ENCODE results near the gene RPL19.
"Not testable (repeated sequence)": the region's sequence is repeated elsewhere in the genome, so short reads cannot be mapped to it uniquely, and the experiment has no call there.

The RPL19 gene

GRCh38 chr17:39225959-39226683, 26.0 kb downstream of the RPL19 start:
- DNase-seq = no peak

DNA sequence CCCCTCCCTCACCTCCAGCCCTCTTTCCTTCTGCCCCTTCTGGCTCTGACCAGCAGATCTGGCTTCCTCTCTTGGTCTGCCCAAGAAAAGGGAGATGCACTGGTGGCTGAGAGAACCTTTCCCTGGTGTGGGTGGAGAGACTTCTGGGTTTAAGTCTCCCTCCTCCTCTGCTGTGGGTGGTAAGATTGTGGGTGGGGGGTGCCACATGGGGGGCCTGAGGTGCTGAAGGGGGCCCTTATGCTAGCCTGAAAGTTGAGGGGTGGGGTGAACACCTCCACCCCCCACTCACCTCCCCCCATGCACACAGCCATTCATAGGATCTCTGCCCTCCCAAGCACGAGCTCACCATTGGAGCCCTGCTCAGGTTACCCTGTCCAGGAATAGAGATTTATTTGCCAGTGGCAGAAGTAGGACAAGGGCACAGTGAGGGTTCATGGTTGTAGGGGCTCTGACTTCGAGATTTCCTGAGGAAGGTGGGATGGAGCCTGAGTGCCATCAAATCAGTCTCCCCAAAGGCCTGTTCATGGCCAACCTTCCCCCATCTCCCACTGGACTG, 27.4 kb downstream of the RPL19 start:
- DNase-seq = no peak

DNA sequence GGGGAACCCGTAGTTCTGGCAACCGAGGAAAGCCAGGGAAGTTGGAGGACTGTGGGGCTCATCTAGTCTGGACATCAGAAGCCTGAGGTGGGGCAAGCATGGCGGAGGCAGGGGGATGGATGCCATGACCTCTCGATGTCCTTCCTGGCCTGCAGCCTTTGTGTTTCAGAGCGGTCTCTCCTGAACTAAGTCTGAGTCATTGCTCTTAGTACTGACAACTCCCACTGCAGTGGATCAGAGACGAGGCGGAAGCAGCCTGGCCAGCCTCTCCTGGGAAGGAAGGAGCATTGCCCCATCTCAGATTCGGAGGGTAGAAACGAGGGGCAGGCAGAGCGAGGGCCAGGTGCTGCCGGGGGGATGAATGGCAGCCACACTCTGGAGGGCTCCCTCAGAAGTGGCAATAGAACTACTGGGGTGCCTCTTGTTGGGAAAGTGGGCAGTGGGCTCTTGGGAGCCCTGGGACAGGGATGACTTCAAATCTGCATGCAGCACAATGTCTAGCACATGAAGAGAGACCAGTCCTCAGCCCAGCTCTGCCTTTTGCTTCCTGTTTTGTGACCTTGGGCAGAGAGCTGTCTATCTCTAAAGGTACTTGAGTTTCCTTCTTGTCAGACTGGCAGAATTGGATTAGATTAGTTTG, 29.3 kb downstream of the RPL19 start:
- no peak for DNase-seq

DNA sequence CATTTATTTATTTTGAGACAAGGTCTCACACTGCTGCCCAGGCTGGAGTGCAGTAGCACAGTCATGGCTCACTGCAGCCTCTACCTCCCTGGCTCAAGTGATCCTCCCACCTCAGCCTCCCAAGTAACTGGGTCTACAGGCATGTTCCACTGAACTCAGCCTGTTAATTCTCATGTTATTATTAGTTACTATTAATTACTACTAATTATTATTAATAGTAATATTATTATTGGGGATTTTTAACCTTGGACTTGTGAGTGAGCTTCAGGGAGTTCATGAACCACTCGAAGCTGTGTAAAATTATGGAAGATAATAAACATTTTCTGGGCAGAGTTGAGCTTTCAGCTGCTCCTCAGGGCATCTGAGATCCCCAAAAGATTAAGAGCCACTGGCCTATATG, 30.3 kb downstream of the RPL19 start:
- DNase-seq = no peak

DNA sequence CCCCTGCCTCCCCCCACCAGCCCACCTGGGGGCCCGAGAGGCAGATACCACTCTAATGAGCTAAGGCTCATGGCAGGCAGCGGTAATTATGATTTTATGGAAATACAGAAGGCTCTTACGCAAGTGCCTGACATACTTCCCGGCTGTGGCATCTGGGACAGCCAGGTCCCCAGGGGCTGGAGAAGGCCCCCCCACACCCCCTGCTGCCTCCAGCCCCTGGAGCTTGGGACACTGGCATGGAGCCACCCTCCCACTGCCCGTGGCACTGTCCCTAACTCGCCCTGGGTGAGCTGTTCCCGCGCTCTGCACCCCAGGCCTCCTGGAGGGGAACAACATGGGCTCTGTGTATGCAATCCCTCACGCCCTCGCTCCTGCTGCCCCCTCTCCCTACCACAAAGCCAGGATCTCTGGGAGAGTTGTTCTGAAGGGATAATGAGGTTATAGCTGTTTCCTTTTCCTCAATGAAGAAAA, 31.0 kb downstream of the RPL19 start:
- DNase-seq = no peak

- DNase-seq = no peak
Observed at GRCh38 chr17:39231591-39232551, 31.8 kb downstream of the RPL19 start.

GRCh38 chr17:39235555-39236449, 35.7 kb downstream of the RPL19 start:
- DNase-seq = no peak

- no peak for DNase-seq
Observed at GRCh38 chr17:39236450-39236927, 36.4 kb downstream of the RPL19 start.

GRCh38 chr17:39236981-39237441, 36.9 kb downstream of the RPL19 start:
- DNase-seq = no peak

DNA sequence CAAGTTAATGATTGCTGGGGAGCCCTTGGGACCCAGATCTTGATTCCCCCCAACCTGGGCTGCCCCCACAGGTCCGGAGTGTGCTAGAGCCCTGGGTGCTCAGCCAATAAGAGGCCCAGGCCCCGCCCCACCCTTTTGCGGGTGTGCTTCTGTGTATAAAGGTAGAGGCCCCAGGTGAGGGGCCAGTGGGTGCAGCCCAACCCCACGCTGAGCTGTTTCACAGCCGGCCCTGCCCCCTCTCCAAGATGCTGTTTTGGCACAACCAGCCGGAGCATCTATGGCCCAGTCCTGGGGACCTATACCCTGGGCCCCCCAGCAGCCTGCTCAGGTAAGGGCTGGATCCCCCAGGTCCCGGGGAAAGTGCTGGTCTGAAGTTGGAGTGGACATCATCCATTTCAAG, 37.5 kb downstream of the RPL19 start:
- DNase-seq = no peak

DNA sequence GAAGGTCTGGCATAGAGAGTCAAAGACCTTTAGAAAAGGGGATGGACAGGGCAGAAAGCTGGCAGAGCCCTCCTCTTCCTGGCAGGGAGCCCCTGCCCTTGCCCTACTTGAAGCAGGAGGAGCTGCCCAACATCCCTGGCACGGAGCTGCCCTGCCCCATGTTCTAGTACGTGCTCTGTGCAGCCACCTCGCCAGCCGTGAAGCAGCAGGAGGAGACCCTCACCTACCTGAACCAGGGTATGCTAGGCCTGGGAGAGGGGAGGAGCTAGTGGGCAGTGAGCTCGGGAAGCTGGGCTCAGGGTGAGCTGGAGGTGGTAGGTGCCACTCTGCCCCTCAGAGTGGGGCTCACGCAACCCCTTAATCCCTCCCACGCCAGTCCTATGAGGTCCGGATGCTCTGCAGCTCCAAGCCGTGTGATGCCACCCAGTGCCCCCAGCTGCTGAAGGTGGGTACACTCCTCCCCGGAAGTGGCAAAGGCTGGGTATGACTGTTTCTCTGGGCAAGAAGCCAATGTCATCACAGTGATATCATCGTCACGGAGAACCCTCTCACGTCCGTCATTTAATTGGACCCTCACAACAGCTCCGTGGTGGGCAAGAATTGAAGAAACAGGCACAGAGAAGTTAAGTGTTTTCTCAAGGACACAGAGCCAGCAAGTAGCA, 38.4 kb downstream of the RPL19 start:
- DNase-seq = no peak

DNA sequence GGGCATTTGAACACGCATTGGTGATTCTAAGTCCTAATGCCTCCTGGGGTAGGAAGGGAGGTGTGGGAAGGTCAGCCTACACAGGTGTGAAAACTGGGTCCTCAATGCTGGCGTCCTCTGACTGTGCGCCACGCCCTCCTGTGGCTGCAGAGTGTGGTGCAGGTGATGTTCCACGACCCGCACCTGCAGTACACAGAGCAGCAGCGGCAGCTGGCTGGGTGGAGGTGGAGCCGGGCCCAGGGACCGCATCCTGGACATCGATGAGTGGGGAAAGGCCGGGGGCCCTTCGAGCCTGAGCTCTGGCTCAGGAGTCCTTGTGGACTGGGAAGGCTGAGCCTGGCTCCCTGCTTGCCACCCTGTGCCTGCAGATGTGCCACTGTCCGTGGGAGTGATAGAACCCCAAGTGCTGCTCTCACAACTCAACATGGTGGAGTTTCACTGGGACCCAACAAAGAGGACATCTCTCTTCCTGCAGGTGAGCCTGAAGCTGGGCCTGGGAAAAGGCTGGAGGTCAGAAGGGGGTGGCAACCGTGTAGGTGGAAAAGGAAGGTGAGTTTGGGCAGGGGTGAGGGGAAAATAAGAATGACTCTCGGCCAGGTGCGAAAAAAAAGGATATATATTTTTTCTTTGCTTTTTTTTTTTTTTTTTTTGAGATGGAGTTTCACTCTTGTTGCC, 39.7 kb downstream of the RPL19 start:
- DNase-seq = no peak

DNA sequence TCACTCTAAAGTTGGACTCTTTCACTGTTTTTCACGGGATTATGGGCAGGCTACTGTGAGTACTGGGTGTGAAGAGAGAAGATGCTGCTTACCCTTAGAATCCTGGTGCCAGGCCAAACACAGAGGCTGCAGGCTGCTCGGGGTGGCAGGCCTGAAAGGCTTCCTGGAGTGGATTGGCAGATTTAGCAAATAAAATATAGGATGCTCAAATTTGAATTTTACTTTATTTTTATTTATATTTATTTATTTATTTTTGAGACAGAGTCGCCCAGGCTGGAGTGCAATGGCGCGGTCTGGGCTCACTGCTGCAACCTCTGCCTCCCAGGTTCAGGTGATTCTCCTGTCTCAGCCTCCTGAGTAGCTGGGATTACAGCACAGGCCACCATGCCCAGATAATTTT, 40.5 kb downstream of the RPL19 start:
- DNase-seq = no peak

GRCh38 chr17:39243155-39243554, 43.1 kb downstream of the RPL19 start:
- no peak for DNase-seq

DNA sequence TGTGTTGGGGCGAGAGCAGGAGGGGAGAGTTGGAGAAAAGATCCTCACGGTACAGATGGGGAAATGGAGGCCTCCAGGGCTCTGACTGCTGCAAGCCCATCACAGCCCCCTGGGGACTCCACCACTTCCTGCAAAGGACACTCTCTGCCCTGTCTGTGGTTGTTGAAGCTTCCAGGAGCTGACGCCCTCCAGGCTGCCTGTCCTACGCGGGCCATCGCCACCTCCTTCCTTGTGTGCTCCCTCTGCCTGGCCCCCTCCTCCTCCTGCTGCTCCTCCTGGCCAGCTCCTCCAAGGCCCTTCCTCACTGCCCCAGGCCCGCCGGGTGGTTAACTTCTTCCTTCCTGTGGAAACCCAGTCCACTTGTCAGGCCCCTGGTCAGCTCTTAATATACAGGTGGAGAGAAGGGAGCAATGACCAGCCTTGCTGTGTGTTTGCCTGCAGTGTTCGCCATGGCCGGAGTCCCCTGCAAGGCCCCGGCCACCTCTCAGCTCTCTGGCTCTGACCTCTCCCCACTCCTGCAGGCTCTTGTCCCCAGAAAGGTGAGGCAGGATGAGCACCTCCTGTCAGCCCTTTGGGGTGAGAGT, 44.0 kb downstream of the RPL19 start:
- DNase-seq = no peak

- no peak for DNase-seq
Observed at GRCh38 chr17:39244600-39245570, 44.8 kb downstream of the RPL19 start.

- no peak for DNase-seq
Observed at GRCh38 chr17:39246274-39246673, 46.2 kb downstream of the RPL19 start.

DNA sequence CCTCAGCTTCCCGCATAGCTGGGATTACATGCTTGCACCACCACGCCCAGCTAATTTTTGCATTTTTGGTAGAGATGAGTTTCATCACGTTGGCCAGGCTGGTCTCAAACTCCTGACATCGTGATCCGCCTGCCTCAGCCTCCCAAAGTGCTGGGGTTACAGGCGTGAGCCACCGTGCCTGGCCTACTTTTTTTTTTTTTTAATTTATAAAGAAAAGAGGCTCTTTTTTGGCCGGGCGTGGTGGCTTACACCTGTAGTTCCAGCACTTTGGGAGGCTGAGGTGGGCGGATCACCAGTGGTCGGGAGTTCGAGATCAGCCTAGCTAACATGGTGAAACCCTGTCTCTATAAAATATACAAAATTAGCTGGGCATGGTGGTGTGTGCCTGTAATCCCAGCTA, 50.0 kb downstream of the RPL19 start:
- DNase-seq = not testable (repeated sequence)

GRCh38 chr17:39251997-39252396, 51.9 kb downstream of the RPL19 start:
- no peak for DNase-seq

Data from SIG-M5 (cell line).